ENCODE measurements around the gene SEMA3A.

- TF ChIP-seq ZNF232 (CRISPR knock-in tag; IDR thresholded peaks at IDR 0.05) (no peak), JUN (CRISPR knock-in tag; IDR thresholded peaks at IDR 0.05) (no peak), IRF1 (CRISPR knock-in tag; IDR thresholded peaks at IDR 0.05) (no peak), MXD4 (CRISPR knock-in tag; IDR thresholded peaks at IDR 0.05; ENCODE audit: borderline replicate concordance) (no peak), USF2 (CRISPR knock-in tag; IDR thresholded peaks at IDR 0.05) (no peak), ELF4 (CRISPR knock-in tag; IDR thresholded peaks at IDR 0.05; ENCODE audit: low read depth) (no peak), TP53 (CRISPR knock-in tag; IDR thresholded peaks at IDR 0.05) (no peak), MAX (CRISPR knock-in tag; IDR thresholded peaks at IDR 0.05) (no peak), ATF1 (CRISPR knock-in tag; IDR thresholded peaks at IDR 0.05) (no peak)
- TF ChIP-seq, protein P1, sequence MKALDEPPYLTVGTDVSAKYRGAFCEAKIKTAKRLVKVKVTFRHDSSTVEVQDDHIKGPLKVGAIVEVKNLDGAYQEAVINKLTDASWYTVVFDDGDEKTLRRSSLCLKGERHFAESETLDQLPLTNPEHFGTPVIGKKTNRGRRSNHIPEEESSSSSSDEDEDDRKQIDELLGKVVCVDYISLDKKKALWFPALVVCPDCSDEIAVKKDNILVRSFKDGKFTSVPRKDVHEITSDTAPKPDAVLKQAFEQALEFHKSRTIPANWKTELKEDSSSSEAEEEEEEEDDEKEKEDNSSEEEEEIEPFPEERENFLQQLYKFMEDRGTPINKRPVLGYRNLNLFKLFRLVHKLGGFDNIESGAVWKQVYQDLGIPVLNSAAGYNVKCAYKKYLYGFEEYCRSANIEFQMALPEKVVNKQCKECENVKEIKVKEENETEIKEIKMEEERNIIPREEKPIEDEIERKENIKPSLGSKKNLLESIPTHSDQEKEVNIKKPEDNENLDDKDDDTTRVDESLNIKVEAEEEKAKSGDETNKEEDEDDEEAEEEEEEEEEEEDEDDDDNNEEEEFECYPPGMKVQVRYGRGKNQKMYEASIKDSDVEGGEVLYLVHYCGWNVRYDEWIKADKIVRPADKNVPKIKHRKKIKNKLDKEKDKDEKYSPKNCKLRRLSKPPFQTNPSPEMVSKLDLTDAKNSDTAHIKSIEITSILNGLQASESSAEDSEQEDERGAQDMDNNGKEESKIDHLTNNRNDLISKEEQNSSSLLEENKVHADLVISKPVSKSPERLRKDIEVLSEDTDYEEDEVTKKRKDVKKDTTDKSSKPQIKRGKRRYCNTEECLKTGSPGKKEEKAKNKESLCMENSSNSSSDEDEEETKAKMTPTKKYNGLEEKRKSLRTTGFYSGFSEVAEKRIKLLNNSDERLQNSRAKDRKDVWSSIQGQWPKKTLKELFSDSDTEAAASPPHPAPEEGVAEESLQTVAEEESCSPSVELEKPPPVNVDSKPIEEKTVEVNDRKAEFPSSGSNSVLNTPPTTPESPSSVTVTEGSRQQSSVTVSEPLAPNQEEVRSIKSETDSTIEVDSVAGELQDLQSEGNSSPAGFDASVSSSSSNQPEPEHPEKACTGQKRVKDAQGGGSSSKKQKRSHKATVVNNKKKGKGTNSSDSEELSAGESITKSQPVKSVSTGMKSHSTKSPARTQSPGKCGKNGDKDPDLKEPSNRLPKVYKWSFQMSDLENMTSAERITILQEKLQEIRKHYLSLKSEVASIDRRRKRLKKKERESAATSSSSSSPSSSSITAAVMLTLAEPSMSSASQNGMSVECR (CRISPR knock-in tag; IDR thresholded peaks at IDR 0.05; ENCODE audit: borderline replicate concordance): no peak
- TF ChIP-seq, protein P2, sequence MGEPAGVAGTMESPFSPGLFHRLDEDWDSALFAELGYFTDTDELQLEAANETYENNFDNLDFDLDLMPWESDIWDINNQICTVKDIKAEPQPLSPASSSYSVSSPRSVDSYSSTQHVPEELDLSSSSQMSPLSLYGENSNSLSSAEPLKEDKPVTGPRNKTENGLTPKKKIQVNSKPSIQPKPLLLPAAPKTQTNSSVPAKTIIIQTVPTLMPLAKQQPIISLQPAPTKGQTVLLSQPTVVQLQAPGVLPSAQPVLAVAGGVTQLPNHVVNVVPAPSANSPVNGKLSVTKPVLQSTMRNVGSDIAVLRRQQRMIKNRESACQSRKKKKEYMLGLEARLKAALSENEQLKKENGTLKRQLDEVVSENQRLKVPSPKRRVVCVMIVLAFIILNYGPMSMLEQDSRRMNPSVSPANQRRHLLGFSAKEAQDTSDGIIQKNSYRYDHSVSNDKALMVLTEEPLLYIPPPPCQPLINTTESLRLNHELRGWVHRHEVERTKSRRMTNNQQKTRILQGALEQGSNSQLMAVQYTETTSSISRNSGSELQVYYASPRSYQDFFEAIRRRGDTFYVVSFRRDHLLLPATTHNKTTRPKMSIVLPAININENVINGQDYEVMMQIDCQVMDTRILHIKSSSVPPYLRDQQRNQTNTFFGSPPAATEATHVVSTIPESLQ (CRISPR knock-in tag; IDR thresholded peaks at IDR 0.05): no peak
- TF ChIP-seq, protein P3, sequence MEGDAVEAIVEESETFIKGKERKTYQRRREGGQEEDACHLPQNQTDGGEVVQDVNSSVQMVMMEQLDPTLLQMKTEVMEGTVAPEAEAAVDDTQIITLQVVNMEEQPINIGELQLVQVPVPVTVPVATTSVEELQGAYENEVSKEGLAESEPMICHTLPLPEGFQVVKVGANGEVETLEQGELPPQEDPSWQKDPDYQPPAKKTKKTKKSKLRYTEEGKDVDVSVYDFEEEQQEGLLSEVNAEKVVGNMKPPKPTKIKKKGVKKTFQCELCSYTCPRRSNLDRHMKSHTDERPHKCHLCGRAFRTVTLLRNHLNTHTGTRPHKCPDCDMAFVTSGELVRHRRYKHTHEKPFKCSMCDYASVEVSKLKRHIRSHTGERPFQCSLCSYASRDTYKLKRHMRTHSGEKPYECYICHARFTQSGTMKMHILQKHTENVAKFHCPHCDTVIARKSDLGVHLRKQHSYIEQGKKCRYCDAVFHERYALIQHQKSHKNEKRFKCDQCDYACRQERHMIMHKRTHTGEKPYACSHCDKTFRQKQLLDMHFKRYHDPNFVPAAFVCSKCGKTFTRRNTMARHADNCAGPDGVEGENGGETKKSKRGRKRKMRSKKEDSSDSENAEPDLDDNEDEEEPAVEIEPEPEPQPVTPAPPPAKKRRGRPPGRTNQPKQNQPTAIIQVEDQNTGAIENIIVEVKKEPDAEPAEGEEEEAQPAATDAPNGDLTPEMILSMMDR (IDR thresholded peaks at IDR 0.05): no peak
- TF ChIP-seq, protein P4, sequence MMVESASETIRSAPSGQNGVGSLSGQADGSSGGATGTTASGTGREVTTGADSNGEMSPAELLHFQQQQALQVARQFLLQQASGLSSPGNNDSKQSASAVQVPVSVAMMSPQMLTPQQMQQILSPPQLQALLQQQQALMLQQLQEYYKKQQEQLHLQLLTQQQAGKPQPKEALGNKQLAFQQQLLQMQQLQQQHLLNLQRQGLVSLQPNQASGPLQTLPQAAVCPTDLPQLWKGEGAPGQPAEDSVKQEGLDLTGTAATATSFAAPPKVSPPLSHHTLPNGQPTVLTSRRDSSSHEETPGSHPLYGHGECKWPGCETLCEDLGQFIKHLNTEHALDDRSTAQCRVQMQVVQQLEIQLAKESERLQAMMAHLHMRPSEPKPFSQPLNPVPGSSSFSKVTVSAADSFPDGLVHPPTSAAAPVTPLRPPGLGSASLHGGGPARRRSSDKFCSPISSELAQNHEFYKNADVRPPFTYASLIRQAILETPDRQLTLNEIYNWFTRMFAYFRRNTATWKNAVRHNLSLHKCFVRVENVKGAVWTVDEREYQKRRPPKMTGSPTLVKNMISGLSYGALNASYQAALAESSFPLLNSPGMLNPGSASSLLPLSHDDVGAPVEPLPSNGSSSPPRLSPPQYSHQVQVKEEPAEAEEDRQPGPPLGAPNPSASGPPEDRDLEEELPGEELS (CRISPR knock-in tag; IDR thresholded peaks at IDR 0.05): no peak
These were observed 7.3 kb downstream of the SEMA3A start for GRCh38 chr7:84187087-84187805.
